K562 (cell line): ENCODE results near the gene APLP1. TPM values are rescaled to one million over a fixed set of nuclear protein-coding genes. Genes with fewer than 3 reads are reported as not detected.

ENCODE experiments used
- BHLHE40 ChIP-seq: IDR thresholded peaks from 2 replicates; pipeline ENCODE4 v1.6.1; 2011; ENCODE audit warnings: low read length, improper control_type of control experiment
- FOXK1 ChIP-seq: sonication (generic); formaldehyde crosslinking; IDR thresholded peaks from 2 replicates; pipeline ENCODE4 v1.8.0; 2022; ENCODE audit warnings: missing genetic modification reagents, mild to moderate bottlenecking, borderline replicate concordance
- MIER1 ChIP-seq: fragments of 450-650 bp; IDR thresholded peaks from 2 replicates; pipeline ENCODE4 v1.6.1; 2016; ENCODE audit warnings: antibody characterized with exemption, mild to moderate bottlenecking, low read depth
- MYC ChIP-seq, 2 experiments: fragments of 250-450 bp in 1 of 2; sonication (Bioruptor Pico) in 1 of 2; IDR thresholded peaks; 2 replicates each; pipeline versions ENCODE4 v1.5.1 to v1.6.1; 2012 to 2021; ENCODE audit warnings: low read depth in 2 of 2, borderline replicate concordance in 1 of 2, improper control_type of control experiment in 1 of 2, low read length in 1 of 2, mild to moderate bottlenecking in 1 of 2, moderate library complexity in 1 of 2
- RFX1 ChIP-seq: fragments of 450-650 bp; IDR thresholded peaks from 2 replicates; pipeline ENCODE4 v1.6.1; 2016; ENCODE audit warnings: mild to moderate bottlenecking, moderate library complexity
- ZBTB7A ChIP-seq: IDR thresholded peaks from 2 replicates; pipeline ENCODE4 v1.6.1; 2011; ENCODE audit warnings: low read depth, mild to moderate bottlenecking, low read length, moderate library complexity, borderline replicate concordance; ENCODE audit not compliant: control insufficient read depth
- polyA plus RNA-seq, 8 experiments: library from polyadenylated mRNA; depleted of rRNA in 4 of 8; stranded (reverse) in 5 of 8; unstranded in 3 of 8; fragments of >200 nt; fragmentation: Nextera tagmentation in 2 of 8; fragmentation: Illumina TruSeq in 1 of 8; extraction: Ambion mirVana in 2 of 8; extraction: Trizol in 1 of 8; gene quantifications; 2 replicates each; pipeline versions ENCODE4 v1.2.1 to v1.2.3, GENCODE V29; 2011 to 2014; ENCODE audit warnings: inconsistent platforms in 1 of 8, missing spikeins in 1 of 8
- total RNA-seq, 7 experiments: library from RNA; depleted of rRNA in 6 of 7; stranded (reverse); fragments of >200 nt in 6 of 7; fragmentation: Illumina TruSeq in 2 of 7; extraction: Trizol in 2 of 7; gene quantifications; 2 replicates each; pipeline versions ENCODE4 v1.2.1 to v1.2.3, GENCODE V29; 2011 to 2021; ENCODE audit warnings: low replicate concordance in 1 of 7
- TF ChIP-seq, protein P1 (sequence below), 2 experiments: IDR thresholded peaks; 2 replicates each; pipeline ENCODE4 v1.6.1; 2012; ENCODE audit warnings: improper control_type of control experiment in 2 of 2, low read depth in 2 of 2, low read length in 2 of 2, borderline replicate concordance in 1 of 2
- TF ChIP-seq, protein P2 (sequence below), 2 experiments: fragments of 450-650 bp; IDR thresholded peaks; 2 replicates each; pipeline ENCODE4 v1.6.1; 2016; ENCODE audit warnings: mild to moderate bottlenecking in 2 of 2, borderline replicate concordance in 1 of 2, low read depth in 1 of 2, moderate library complexity in 1 of 2
- TF ChIP-seq, protein P3 (sequence below): fragments of 200-800 bp; sonication (Bioruptor generic); IDR thresholded peaks from 2 replicates; pipeline ENCODE4 v1.6.1; 2016; ENCODE audit warnings: missing genetic modification characterization, missing compliant biosample characterization

APLP1 gene
- total and polyA plus RNA-seq, 9 of the 15 experiments (the other 6 are each of a cell fraction or from before 2014, with no cell fraction given), result 0.69 to 9.9 (median 4.7) TPM

DNA sequence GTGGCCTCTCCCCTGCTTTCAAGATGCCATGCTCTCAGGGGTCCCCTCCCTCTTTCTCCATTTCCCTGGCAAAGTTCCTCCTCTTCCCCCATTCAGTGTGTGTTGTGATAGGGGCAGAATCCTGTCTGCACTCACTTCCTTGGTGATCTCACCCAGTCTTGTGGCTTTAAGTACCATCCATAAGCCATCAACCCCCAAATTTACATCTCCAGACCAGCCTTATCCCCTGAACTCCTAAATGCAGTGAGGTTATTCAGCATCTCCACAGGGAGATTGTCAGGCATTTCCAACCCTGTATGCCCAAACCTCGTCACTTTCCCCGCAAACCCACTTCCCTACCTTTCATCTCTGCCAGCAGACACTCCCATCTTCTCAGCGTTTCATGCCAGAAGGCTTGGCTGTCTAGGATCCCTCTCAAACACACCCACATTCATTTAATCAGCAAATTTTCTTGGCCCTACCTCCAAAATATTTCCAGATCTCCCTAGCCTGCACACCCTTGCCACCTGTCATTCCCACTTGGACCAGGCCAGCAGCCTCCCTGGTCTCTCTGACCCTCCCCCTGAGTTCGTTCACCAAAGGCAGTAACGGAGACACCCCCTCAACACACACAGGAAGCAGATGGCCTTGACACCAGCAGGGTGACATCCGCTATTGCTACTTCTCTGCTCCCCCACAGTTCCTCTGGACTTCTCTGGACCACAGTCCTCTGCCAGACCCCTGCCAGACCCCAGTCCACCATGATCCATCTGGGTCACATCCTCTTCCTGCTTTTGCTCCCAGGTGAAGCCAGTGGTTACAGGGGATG lies 33.7 kb downstream of the APLP1 start, which contains the start of gene HCST (continued):
- TF ChIP-seq, protein P1, sequence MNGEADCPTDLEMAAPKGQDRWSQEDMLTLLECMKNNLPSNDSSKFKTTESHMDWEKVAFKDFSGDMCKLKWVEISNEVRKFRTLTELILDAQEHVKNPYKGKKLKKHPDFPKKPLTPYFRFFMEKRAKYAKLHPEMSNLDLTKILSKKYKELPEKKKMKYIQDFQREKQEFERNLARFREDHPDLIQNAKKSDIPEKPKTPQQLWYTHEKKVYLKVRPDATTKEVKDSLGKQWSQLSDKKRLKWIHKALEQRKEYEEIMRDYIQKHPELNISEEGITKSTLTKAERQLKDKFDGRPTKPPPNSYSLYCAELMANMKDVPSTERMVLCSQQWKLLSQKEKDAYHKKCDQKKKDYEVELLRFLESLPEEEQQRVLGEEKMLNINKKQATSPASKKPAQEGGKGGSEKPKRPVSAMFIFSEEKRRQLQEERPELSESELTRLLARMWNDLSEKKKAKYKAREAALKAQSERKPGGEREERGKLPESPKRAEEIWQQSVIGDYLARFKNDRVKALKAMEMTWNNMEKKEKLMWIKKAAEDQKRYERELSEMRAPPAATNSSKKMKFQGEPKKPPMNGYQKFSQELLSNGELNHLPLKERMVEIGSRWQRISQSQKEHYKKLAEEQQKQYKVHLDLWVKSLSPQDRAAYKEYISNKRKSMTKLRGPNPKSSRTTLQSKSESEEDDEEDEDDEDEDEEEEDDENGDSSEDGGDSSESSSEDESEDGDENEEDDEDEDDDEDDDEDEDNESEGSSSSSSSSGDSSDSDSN (IDR thresholded peaks at IDR 0.05; ENCODE audit: borderline replicate concordance in 1 of 2, low read depth in 2 of 2, low read length in 2 of 2), result no peak
- TF ChIP-seq BHLHE40 (no peak), MYC (IDR thresholded peaks at IDR 0.05; ENCODE audit: low read depth, low read length) (no peak), MYC (CRISPR knock-in tag; IDR thresholded peaks at IDR 0.05; ENCODE audit: borderline replicate concordance, low read depth) (no peak), RFX1 (no peak), MIER1 (no peak), ZBTB7A (peak; percentile 49; the same call in 1 of the 2 replicates), FOXK1 (no peak)
- TF ChIP-seq, protein P2, sequence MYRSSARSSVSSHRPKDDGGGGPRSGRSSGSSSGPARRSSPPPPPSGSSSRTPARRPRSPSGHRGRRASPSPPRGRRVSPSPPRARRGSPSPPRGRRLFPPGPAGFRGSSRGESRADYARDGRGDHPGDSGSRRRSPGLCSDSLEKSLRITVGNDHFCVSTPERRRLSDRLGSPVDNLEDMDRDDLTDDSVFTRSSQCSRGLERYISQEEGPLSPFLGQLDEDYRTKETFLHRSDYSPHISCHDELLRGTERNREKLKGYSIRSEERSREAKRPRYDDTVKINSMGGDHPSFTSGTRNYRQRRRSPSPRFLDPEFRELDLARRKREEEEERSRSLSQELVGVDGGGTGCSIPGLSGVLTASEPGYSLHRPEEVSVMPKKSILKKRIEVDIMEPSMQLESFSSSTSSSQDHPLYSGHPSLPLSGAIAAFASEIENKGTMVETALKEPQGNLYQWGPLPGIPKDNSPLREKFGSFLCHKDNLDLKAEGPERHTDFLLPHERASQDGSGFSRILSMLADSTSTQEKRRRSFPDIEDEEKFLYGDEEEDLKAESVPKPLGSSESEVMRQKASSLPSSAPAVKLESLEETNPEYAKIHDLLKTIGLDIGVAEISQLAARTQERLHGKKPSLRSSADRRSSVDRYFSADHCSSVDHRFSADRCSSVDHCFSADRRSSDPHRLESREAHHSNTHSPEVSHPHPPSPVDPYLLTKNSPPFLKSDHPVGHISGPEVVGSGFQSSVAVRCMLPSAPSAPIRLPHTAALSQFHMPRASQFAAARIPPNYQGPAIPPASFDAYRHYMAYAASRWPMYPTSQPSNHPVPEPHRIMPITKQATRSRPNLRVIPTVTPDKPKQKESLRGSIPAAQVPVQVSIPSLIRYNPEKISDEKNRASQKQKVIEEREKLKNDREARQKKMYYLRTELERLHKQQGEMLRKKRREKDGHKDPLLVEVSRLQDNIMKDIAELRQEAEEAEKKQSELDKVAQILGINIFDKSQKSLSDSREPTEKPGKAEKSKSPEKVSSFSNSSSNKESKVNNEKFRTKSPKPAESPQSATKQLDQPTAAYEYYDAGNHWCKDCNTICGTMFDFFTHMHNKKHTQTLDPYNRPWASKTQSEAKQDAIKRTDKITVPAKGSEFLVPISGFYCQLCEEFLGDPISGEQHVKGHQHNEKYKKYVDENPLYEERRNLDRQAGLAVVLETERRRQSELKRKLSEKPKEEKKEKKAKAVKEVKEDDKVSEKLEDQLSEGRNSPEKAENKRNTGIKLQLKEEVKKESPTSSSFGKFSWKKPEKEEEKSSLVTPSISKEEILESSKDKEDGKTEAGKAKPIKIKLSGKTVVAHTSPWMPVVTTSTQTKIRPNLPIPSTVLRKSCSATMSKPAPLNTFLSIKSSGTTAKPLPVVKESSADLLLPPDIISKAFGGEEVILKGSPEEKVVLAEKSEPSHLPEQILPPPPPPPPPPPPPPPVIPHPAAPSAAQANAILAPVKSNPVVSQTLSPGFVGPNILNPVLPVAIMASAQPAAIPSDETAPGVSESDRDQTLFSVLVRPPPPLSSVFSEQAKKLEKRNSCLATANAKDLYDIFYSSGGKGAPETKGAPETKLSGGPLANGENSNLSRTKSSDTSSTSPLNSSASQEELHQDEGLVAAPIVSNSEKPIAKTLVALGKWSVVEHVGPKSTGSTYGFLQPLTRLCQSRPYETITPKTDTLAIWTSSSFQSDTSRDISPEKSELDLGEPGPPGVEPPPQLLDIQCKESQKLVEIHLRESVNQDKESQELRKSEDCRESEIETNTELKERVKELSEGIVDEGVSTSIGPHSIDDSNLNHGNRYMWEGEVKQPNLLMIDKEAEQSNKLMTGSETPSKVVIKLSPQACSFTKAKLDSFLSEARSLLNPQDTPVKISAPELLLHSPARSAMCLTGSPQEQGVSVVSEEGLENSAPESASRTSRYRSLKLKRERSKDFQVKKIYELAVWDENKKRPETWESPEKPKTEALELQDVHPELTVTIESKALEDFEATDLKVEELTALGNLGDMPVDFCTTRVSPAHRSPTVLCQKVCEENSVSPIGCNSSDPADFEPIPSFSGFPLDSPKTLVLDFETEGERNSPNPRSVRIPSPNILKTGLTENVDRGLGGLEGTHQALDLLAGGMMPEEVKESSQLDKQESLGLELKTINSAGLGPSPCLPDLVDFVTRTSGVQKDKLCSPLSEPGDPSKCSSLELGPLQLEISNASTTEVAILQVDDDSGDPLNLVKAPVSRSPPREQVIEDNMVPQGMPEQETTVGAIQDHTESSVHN (IDR thresholded peaks at IDR 0.05; ENCODE audit: borderline replicate concordance in 1 of 2, low read depth in 1 of 2), result no peak
- TF ChIP-seq, protein P3, sequence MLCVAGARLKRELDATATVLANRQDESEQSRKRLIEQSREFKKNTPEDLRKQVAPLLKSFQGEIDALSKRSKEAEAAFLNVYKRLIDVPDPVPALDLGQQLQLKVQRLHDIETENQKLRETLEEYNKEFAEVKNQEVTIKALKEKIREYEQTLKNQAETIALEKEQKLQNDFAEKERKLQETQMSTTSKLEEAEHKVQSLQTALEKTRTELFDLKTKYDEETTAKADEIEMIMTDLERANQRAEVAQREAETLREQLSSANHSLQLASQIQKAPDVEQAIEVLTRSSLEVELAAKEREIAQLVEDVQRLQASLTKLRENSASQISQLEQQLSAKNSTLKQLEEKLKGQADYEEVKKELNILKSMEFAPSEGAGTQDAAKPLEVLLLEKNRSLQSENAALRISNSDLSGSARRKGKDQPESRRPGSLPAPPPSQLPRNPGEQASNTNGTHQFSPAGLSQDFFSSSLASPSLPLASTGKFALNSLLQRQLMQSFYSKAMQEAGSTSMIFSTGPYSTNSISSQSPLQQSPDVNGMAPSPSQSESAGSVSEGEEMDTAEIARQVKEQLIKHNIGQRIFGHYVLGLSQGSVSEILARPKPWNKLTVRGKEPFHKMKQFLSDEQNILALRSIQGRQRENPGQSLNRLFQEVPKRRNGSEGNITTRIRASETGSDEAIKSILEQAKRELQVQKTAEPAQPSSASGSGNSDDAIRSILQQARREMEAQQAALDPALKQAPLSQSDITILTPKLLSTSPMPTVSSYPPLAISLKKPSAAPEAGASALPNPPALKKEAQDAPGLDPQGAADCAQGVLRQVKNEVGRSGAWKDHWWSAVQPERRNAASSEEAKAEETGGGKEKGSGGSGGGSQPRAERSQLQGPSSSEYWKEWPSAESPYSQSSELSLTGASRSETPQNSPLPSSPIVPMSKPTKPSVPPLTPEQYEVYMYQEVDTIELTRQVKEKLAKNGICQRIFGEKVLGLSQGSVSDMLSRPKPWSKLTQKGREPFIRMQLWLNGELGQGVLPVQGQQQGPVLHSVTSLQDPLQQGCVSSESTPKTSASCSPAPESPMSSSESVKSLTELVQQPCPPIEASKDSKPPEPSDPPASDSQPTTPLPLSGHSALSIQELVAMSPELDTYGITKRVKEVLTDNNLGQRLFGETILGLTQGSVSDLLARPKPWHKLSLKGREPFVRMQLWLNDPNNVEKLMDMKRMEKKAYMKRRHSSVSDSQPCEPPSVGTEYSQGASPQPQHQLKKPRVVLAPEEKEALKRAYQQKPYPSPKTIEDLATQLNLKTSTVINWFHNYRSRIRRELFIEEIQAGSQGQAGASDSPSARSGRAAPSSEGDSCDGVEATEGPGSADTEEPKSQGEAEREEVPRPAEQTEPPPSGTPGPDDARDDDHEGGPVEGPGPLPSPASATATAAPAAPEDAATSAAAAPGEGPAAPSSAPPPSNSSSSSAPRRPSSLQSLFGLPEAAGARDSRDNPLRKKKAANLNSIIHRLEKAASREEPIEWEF, result no peak
